MM.1S (cell line): Measurements from ENCODE around the gene IFITM5.
"Not testable (repeated sequence)": the region's sequence is repeated elsewhere in the genome, so short reads cannot be mapped to it uniquely, and the experiment has no call there.

Experiments used
- CTCF ChIP-seq: fragments of 300-600 bp; sonication (generic); IDR thresholded peaks from 2 replicates; pipeline ENCODE4 v1.5.1; 2016; ENCODE audit warnings: antibody characterized with exemption, low read length, mixed read lengths
- EZH2 ChIP-seq: fragments of 300-600 bp; sonication (generic); optimal IDR thresholded peaks from 2 replicates; pipeline ENCODE3; 2017; ENCODE audit warnings: low read depth, mild to moderate bottlenecking, antibody characterized with exemption, low read length, mixed read lengths
- EZH2phosphoT487 ChIP-seq: fragments of 300-600 bp; sonication (generic); IDR thresholded peaks from 2 replicates; pipeline ENCODE4 v1.6.1; 2018; ENCODE audit warnings: antibody characterized with exemption, low read length

GRCh38 chr11:333616-334263, 34.4 kb upstream of the IFITM5 start:
- not testable (repeated sequence) for TF ChIP-seq CTCF, EZH2, EZH2phosphoT487
